LNCaP clone FGC (cell line): ENCODE results near the gene COL15A1.

ENCODE experiments used
- DNase-seq: peaks from one replicate; pipeline ENCODE4 v3.0.0-alpha.2; 2011; ENCODE audit warnings: low read depth
- H3K4me3 ChIP-seq: 2 replicates; pipeline ENCODE4 v1.5.1; 2011; ENCODE audit warnings: mild to moderate bottlenecking, low read depth, low read length, control low read depth
- CTCF ChIP-seq: IDR thresholded peaks from 2 replicates; pipeline ENCODE4 v1.5.1; 2012; ENCODE audit warnings: mild to moderate bottlenecking; ENCODE audit not compliant: control insufficient read depth, insufficient read depth; ENCODE audit errors: extremely low read depth

Gene COL15A1

GRCh38 chr9:98989036-98990000 is 45.6 kb downstream of the COL15A1 start:
- no peak; the same call in 1 of the 2 replicates for TF ChIP-seq CTCF
- DNase-seq, result no peak

GRCh38 chr9:98990181-98990870 is 46.6 kb downstream of the COL15A1 start:
- no peak for DNase-seq
- no peak for TF ChIP-seq CTCF

More at GRCh38 chr9:98989036-98990000, 45.6 kb downstream of the COL15A1 start:
- H3K4me3 ChIP-seq, result no peak overlapping the region

GRCh38 chr9:98992107-98992884 is 48.6 kb downstream of the COL15A1 start:
- DNase-seq, result no peak
- TF ChIP-seq CTCF, result no peak
- H3K4me3 ChIP-seq, result no peak overlapping the region

More at GRCh38 chr9:98990181-98990870, 46.6 kb downstream of the COL15A1 start:
- no peak overlapping the region for H3K4me3 ChIP-seq

- no peak for DNase-seq
- TF ChIP-seq CTCF, result no peak
- no peak overlapping the region for H3K4me3 ChIP-seq
These were observed 49.3 kb downstream of the COL15A1 start for GRCh38 chr9:98992885-98993569.

- H3K4me3 ChIP-seq, result no peak overlapping the region
- TF ChIP-seq CTCF, result no peak
- DNase-seq, result no peak
These were observed 49.9 kb downstream of the COL15A1 start for GRCh38 chr9:98993570-98993945.
